H7 (cell line): ENCODE measurements around the gene SBK3. TPM values are rescaled to one million over a fixed set of nuclear protein-coding genes. Genes with fewer than 3 reads are reported as not detected.
"Not testable (repeated sequence)": the region's sequence is repeated elsewhere in the genome, so short reads cannot be mapped to it uniquely, and the experiment has no call there.

Experiments used
- DNase-seq: peaks from one replicate; pipeline ENCODE4 v3.0.0; 2012
- H3K27me3 ChIP-seq: 2 replicates; pipeline ENCODE4 v1.6.0; 2011; ENCODE audit warnings: mild to moderate bottlenecking, low read length; ENCODE audit not compliant: control insufficient read depth, insufficient read depth
- H3K36me3 ChIP-seq: replicated peaks from 2 replicates; pipeline ENCODE4 v1.5.1; 2011; ENCODE audit warnings: low read length; ENCODE audit not compliant: control insufficient read depth, insufficient read depth
- H3K4me3 ChIP-seq: 2 replicates; pipeline ENCODE4 v1.5.1; 2011; ENCODE audit warnings: low read depth, mild to moderate bottlenecking, control low read depth, low read length, moderate library complexity; ENCODE audit not compliant: insufficient read depth
- total RNA-seq: library from RNA; depleted of rRNA; stranded (reverse); fragments of >200 nt; shearing (Covaris generic); gene quantifications from 2 replicates; pipeline ENCODE4 v1.2.3, GENCODE V29; 2014; rRNA removed

SBK3 gene
- 0.17 and 2.4 TPM in 2 replicates for total RNA-seq

GRCh38 chr19:55545443-55545842 is at the start of gene SBK3:
Gene SBK3 (minus strand): TSS chr19:55545543. CDS start chr19:55545543, 0 bp downstream.
- Histone ChIP-seq H3K36me3 (no peaks in the 10 kb centered on the region), H3K27me3 (no peaks in the 10 kb centered on the region), H3K4me3 (no peak within 1 kb of the TSS)
- DNase-seq: peak; percentile 36

GRCh38 chr19:55593096-55593772 is 47.9 kb upstream of the SBK3 start:
- no peaks in the 10 kb centered on the region for H3K27me3 ChIP-seq
- no peak for DNase-seq
- H3K36me3 ChIP-seq: peaks cover 3% of the 10 kb centered on the region
- no peak overlapping the region for H3K4me3 ChIP-seq

GRCh38 chr19:55592391-55593090 is 47.2 kb upstream of the SBK3 start:
- DNase-seq: no peak
- Histone ChIP-seq H3K4me3 (peak overlapping the region; percentile 2; the same call in 1 of the 2 replicates), H3K36me3 (peaks cover 3% of the 10 kb centered on the region), H3K27me3 (no peaks in the 10 kb centered on the region)

GRCh38 chr19:55591555-55591954 is 46.2 kb upstream of the SBK3 start:
- Histone ChIP-seq H3K4me3 (no peak overlapping the region), H3K36me3 (peaks cover 3% of the 10 kb centered on the region), H3K27me3 (no peaks in the 10 kb centered on the region)
- peak; percentile 59 for DNase-seq

- no peaks in the 10 kb centered on the region for H3K27me3 ChIP-seq
- DNase-seq: peak; percentile 70
- no peaks in the 10 kb centered on the region; the same call in none of the 2 replicates for H3K36me3 ChIP-seq
- H3K4me3 ChIP-seq: no peak overlapping the region
Measured at GRCh38 chr19:55590617-55591016, 45.3 kb upstream of the SBK3 start.

- no peaks in the 10 kb centered on the region for H3K27me3 ChIP-seq
- H3K36me3 ChIP-seq: no peaks in the 10 kb centered on the region; the same call in 1 of the 2 replicates
- peak; percentile 50 for DNase-seq
- no peak overlapping the region for H3K4me3 ChIP-seq
Measured at GRCh38 chr19:55590109-55590508, 44.8 kb upstream of the SBK3 start.

GRCh38 chr19:55588738-55589137 is 43.4 kb upstream of the SBK3 start:
- H3K27me3 ChIP-seq: no peaks in the 10 kb centered on the region
- no peak for DNase-seq
- no peak overlapping the region for H3K4me3 ChIP-seq
- H3K36me3 ChIP-seq: no peaks in the 10 kb centered on the region

GRCh38 chr19:55586976-55587668 is 41.8 kb upstream of the SBK3 start:
- no peaks in the 10 kb centered on the region for H3K27me3 ChIP-seq

GRCh38 chr19:55585658-55586339 is 40.5 kb upstream of the SBK3 start:
- H3K4me3 ChIP-seq: peak overlapping the region; percentile 54
- no peaks in the 10 kb centered on the region; the same call in 1 of the 2 replicates for H3K27me3 ChIP-seq

More at GRCh38 chr19:55586976-55587668, 41.8 kb upstream of the SBK3 start:
- peak overlapping the region; percentile 52 for H3K4me3 ChIP-seq
- no peaks in the 10 kb centered on the region for H3K36me3 ChIP-seq
- DNase-seq: peak; percentile 98

GRCh38 chr19:55584871-55585270 is 39.5 kb upstream of the SBK3 start:
- Histone ChIP-seq H3K27me3 (no peaks in the 10 kb centered on the region; the same call in 1 of the 2 replicates), H3K36me3 (no peaks in the 10 kb centered on the region), H3K4me3 (no peak overlapping the region)
- DNase-seq: no peak

More at GRCh38 chr19:55585658-55586339, 40.5 kb upstream of the SBK3 start:
- H3K36me3 ChIP-seq: no peaks in the 10 kb centered on the region
- DNase-seq: peak; percentile 96

GRCh38 chr19:55583897-55584296 is 38.6 kb upstream of the SBK3 start:
- DNase-seq, H3K36me3 ChIP-seq, H3K27me3 ChIP-seq, H3K4me3 ChIP-seq: not testable (repeated sequence)

- not testable (repeated sequence) for H3K36me3 ChIP-seq, H3K4me3 ChIP-seq, H3K27me3 ChIP-seq, DNase-seq
Measured at GRCh38 chr19:55582284-55582683, 36.9 kb upstream of the SBK3 start.

- Histone ChIP-seq H3K36me3 (peaks cover 6% of the 10 kb centered on the region), H3K27me3 (no peaks in the 10 kb centered on the region; the same call in 1 of the 2 replicates), H3K4me3 (no peak overlapping the region)
- no peak for DNase-seq
Measured at GRCh38 chr19:55581823-55582223, 36.5 kb upstream of the SBK3 start.

- H3K36me3 ChIP-seq: peaks cover 7% of the 10 kb centered on the region
- no peaks in the 10 kb centered on the region; the same call in 1 of the 2 replicates for H3K27me3 ChIP-seq
- peak; percentile 76 for DNase-seq
- peak overlapping the region; percentile 22 for H3K4me3 ChIP-seq
Measured at GRCh38 chr19:55581145-55581822, 35.9 kb upstream of the SBK3 start.
